ENCODE results near the gene MAPKAP1. TPM values are rescaled to one million over a fixed set of nuclear protein-coding genes. Genes with fewer than 3 reads are reported as not detected.

Gene MAPKAP1
- total and polyA plus RNA-seq, 2 of the 13 experiments (the other 11 are each of a cell fraction or from before 2014, with no cell fraction given), result 45.0 to 64.3 TPM

- no peaks in the 10 kb centered on the region for H3K27me3 ChIP-seq (ENCODE audit: control insufficient read depth in 1 of 2, insufficient read depth in 2 of 2, low read length in 2 of 2)
- intact Hi-C loops (cut with micrococcal nuclease; ENCODE audit: unreplicated experiment), result no loop called here
- H3K9ac ChIP-seq (ENCODE audit: insufficient read depth, low read depth, low read length), result no peak overlapping the region
- in situ Hi-C loops (cut with HindIII; ENCODE audit: extremely low pct_ligation_motif_present, low pct_unique_long_range_greater_than_20kb), result no loop called here
- WGBS (ENCODE audit: low lambda C conversion rate), result 92% methylated on average over 2 of the region's 2 CpGs
- H3K9me3 ChIP-seq (ENCODE audit: low read length), result no peaks in the 10 kb centered on the region
- DNase-seq (ENCODE audit: low spot score), result no peak
- ChIA-PET POLR2A (interaction anchor here (2.3 kb wide), 1 partner anchor 25 kb away, joined by 15 read pairs; the partner anchor contains the start of gene MAPKAP1), CTCF (ENCODE audit: low intra/inter-chr PET ratio, low total read pairs) (no interaction called here)
- no peak overlapping the region for H3K27ac ChIP-seq (ENCODE audit: extremely low read length, insufficient read depth, low read length)
- no peak for FAIRE-seq
- no peaks in the 10 kb centered on the region for H3K36me3 ChIP-seq (replicated peaks in 1 of 2; ENCODE audit: control insufficient read depth in 1 of 2, insufficient read depth in 2 of 2, low read length in 2 of 2)
- peaks cover 21% of the 10 kb centered on the region for H3K4me1 ChIP-seq (ENCODE audit: insufficient read depth, low read length)
- no peak overlapping the region for H3K4me2 ChIP-seq (ENCODE audit: low read depth, low read length)
- H2AFZ ChIP-seq (ENCODE audit: low read length), result no peak overlapping the region
- no peak overlapping the region for H3K4me3 ChIP-seq (replicated peaks in 1 of 3; ENCODE audit: insufficient read depth in 1 of 3, low read depth in 2 of 3, low read length in 3 of 3)
- ATAC-seq, result no peak
- H4K20me1 ChIP-seq (ENCODE audit: insufficient read depth, low read length), result no peaks in the 10 kb centered on the region; the same call in 1 of the 2 replicates
- no TSS peak for BruUV-seq (replicated peaks)
- peaks cover 6% of the 10 kb centered on the region for H3K79me2 ChIP-seq (ENCODE audit: insufficient read depth, low read length)
- TF ChIP-seq ZNF142 (CRISPR knock-in tag; IDR thresholded peaks at IDR 0.05) (no peak), NBN (conservative IDR thresholded peaks at IDR 0.05) (no peak), PHF8 (CRISPR knock-in tag; IDR thresholded peaks at IDR 0.05) (no peak), AKAP8 (CRISPR knock-in tag; IDR thresholded peaks at IDR 0.05) (no peak), ASH2L (IDR thresholded peaks at IDR 0.05; ENCODE audit: insufficient read length, low read depth, low read length) (no peak), TRIM24 (CRISPR knock-in tag; IDR thresholded peaks at IDR 0.05) (no peak), ARID3A (IDR thresholded peaks at IDR 0.05; ENCODE audit: low read depth, low read length) (no peak), PBX2 (CRISPR knock-in tag; IDR thresholded peaks at IDR 0.05) (no peak), ZNF230 (CRISPR knock-in tag; IDR thresholded peaks at IDR 0.05) (no peak), MED1 (CRISPR knock-in tag; IDR thresholded peaks at IDR 0.05) (no peak), NR2F2 (IDR thresholded peaks at IDR 0.05; ENCODE audit: borderline replicate concordance, low read depth) (no peak)
Observed at GRCh38 chr9:125682340-125682739, 24.7 kb downstream of the MAPKAP1 start.

All from HepG2 (cell line).